ENCODE measurements around the gene RPRD1B. TPM values are rescaled to one million over a fixed set of nuclear protein-coding genes. Genes with fewer than 3 reads are reported as not detected.

The RPRD1B gene
- total and polyA plus RNA-seq, 3 donors from 2014 or later, result 30.4 to 50.5 (median 41.9) TPM

GRCh38 chr20:38132910-38133501 is 99.5 kb downstream of the RPRD1B start:
- Histone ChIP-seq H3K4me3 (no peak overlapping the region), H3K4me1 (peaks cover 10% of the 10 kb centered on the region), H3K9me3 (no peaks in the 10 kb centered on the region), H3K36me3 (ENCODE audit: low read depth, missing control alignments) (no peaks in the 10 kb centered on the region), H3K27me3 (no peaks in the 10 kb centered on the region), H3K27ac (no peak overlapping the region)
- no peak for DNase-seq
- intact Hi-C loops (cut with DNase I; ENCODE audit: low total_unique reads), result no loop called here
- TF ChIP-seq CTCF (IDR thresholded peaks at IDR 0.05), result no peak
- no peak for TF ChIP-seq POLR2A (IDR thresholded peaks at IDR 0.05)
- 93 to 94% methylated on average over 11 of the region's 11 CpGs for WGBS, 2 donors

- H3K27ac ChIP-seq, result no peak overlapping the region
- intact Hi-C loops (cut with DNase I; ENCODE audit: low total_unique reads), result no loop called here
- no peak overlapping the region for H3K4me3 ChIP-seq
- peaks cover 10% of the 10 kb centered on the region for H3K4me1 ChIP-seq
- H3K36me3 ChIP-seq (ENCODE audit: low read depth, missing control alignments), result no peaks in the 10 kb centered on the region
- DNase-seq, result no peak
- no peaks in the 10 kb centered on the region for H3K9me3 ChIP-seq
- TF ChIP-seq CTCF (IDR thresholded peaks at IDR 0.05), result no peak
- 73 to 79% methylated on average over 10 of the region's 10 CpGs for WGBS, 2 donors
- no peaks in the 10 kb centered on the region for H3K27me3 ChIP-seq
Measured at GRCh38 chr20:38133680-38134426, 100.3 kb downstream of the RPRD1B start.

- TF ChIP-seq POLR2A (IDR thresholded peaks at IDR 0.05), result no peak
- TF ChIP-seq CTCF (IDR thresholded peaks at IDR 0.05), result no peak
- Histone ChIP-seq H3K27me3 (no peaks in the 10 kb centered on the region), H3K4me1 (peaks cover 10% of the 10 kb centered on the region), H3K27ac (no peak overlapping the region), H3K36me3 (ENCODE audit: low read depth, missing control alignments) (no peaks in the 10 kb centered on the region), H3K9me3 (no peaks in the 10 kb centered on the region), H3K4me3 (no peak overlapping the region)
- WGBS, 2 donors, result 46 to 47% methylated on average over 7 to 9 of the region's 9 CpGs
- DNase-seq, result no peak
- intact Hi-C loops (cut with DNase I; ENCODE audit: low total_unique reads), result no loop called here
Measured at GRCh38 chr20:38134427-38135270, 101.1 kb downstream of the RPRD1B start.

- intact Hi-C loops (cut with DNase I; ENCODE audit: low total_unique reads), result no loop called here
- DNase-seq, result no peak
- Histone ChIP-seq H3K27me3 (no peaks in the 10 kb centered on the region), H3K27ac (no peak overlapping the region), H3K4me1 (peaks cover 10% of the 10 kb centered on the region), H3K4me3 (no peak overlapping the region), H3K36me3 (ENCODE audit: low read depth, missing control alignments) (no peaks in the 10 kb centered on the region), H3K9me3 (no peaks in the 10 kb centered on the region)
- no peak for TF ChIP-seq POLR2A (IDR thresholded peaks at IDR 0.05)
- no peak for TF ChIP-seq CTCF (IDR thresholded peaks at IDR 0.05)
- 92% methylated on average over 5 to 7 of the region's 7 CpGs for WGBS, 2 donors
Measured at GRCh38 chr20:38135271-38135650, 101.7 kb downstream of the RPRD1B start.
